SK-N-SH treated with all-trans-retinoic acid at 6 μM for 48 hours (cell line): ENCODE measurements around the gene BOK.

Source experiments
- ATAC-seq: fragments of 200-7000 bp; cut with Tn5 transposase; 3 replicates; pipeline ENCODE4 v1.9.1; 2020; ENCODE audit warnings: mild to moderate bottlenecking, moderate library complexity
- ARNTL ChIP-seq: fragments of 450-650 bp; formaldehyde crosslinking; IDR thresholded peaks from 2 replicates; pipeline ENCODE4 v1.5.0; 2020; ENCODE audit warnings: low read depth, mild to moderate bottlenecking, moderate library complexity, borderline replicate concordance
- CREB5 ChIP-seq: fragments of 250-450 bp; sonication (Bioruptor Pico); IDR thresholded peaks from 2 replicates; pipeline ENCODE4 v1.5.1; 2020; ENCODE audit warnings: low read depth, mild to moderate bottlenecking, moderate library complexity
- CSDC2 ChIP-seq: fragments of 250-450 bp; sonication (Bioruptor Pico); IDR thresholded peaks from 2 replicates; pipeline ENCODE4 v1.5.0; 2020; ENCODE audit warnings: mild to moderate bottlenecking, moderate library complexity
- CSRNP3 ChIP-seq: fragments of 250-450 bp; sonication (Bioruptor Pico); IDR thresholded peaks from 2 replicates; pipeline ENCODE4 v1.5.1; 2021; ENCODE audit warnings: mild to moderate bottlenecking, moderate library complexity
- ESRRG ChIP-seq: fragments of 250-450 bp; sonication (Bioruptor Pico); IDR thresholded peaks from 2 replicates; pipeline ENCODE4 v1.6.1; 2021; ENCODE audit warnings: mild to moderate bottlenecking
- GLIS3 ChIP-seq: fragments of 250-450 bp; sonication (Bioruptor Pico); IDR thresholded peaks from 2 replicates; pipeline ENCODE4 v1.5.0; 2020; ENCODE audit warnings: mild to moderate bottlenecking, moderate library complexity
- ISL1 ChIP-seq: fragments of 250-450 bp; sonication (Bioruptor Pico); IDR thresholded peaks from 2 replicates; pipeline ENCODE4 v2.1.2; 2022; ENCODE audit warnings: mild to moderate bottlenecking, moderate library complexity
- OSR1 ChIP-seq: fragments of 250-450 bp; sonication (Bioruptor Pico); IDR thresholded peaks from 2 replicates; pipeline ENCODE4 v1.8.0; 2022; ENCODE audit warnings: moderate library complexity, mild to moderate bottlenecking, inconsistent platforms
- PATZ1 ChIP-seq: fragments of 250-450 bp; sonication (Bioruptor Pico); IDR thresholded peaks from 2 replicates; pipeline ENCODE4 v1.8.0; 2020; ENCODE audit warnings: mild to moderate bottlenecking, moderate library complexity, borderline replicate concordance
- POU6F1 ChIP-seq: fragments of 250-450 bp; sonication (Bioruptor Pico); IDR thresholded peaks from 2 replicates; pipeline ENCODE4 v1.8.0; 2021; ENCODE audit warnings: low read depth, mild to moderate bottlenecking, moderate library complexity, borderline replicate concordance
- PPARA ChIP-seq: fragments of 250-450 bp; sonication (Bioruptor Pico); IDR thresholded peaks from 2 replicates; pipeline ENCODE4 v1.5.0; 2020; ENCODE audit warnings: mild to moderate bottlenecking, borderline replicate concordance
- RARB ChIP-seq: fragments of 250-450 bp; sonication (Bioruptor Pico); IDR thresholded peaks from 2 replicates; pipeline ENCODE4 v1.8.0; 2021; ENCODE audit warnings: mild to moderate bottlenecking, moderate library complexity
- SNAI2 ChIP-seq: fragments of 250-450 bp; sonication (Bioruptor Pico); IDR thresholded peaks from 2 replicates; pipeline ENCODE4 v1.5.0; 2020; ENCODE audit warnings: mild to moderate bottlenecking, moderate library complexity
- TCF4 ChIP-seq: fragments of 250-450 bp; sonication (Bioruptor Pico); IDR thresholded peaks from 2 replicates; pipeline ENCODE4 v1.8.0; 2021; ENCODE audit warnings: mild to moderate bottlenecking, moderate library complexity, borderline replicate concordance
- TSHZ2 ChIP-seq: fragments of 250-450 bp; sonication (Bioruptor Pico); IDR thresholded peaks from 2 replicates; pipeline ENCODE4 v1.5.0; 2020; ENCODE audit warnings: mild to moderate bottlenecking, moderate library complexity
- ZC3H10 ChIP-seq: fragments of 250-450 bp; sonication (Bioruptor Pico); IDR thresholded peaks from 2 replicates; pipeline ENCODE4 v1.5.1; 2021; ENCODE audit warnings: mild to moderate bottlenecking, moderate library complexity
- ZFP3 ChIP-seq: fragments of 250-450 bp; sonication (Bioruptor Pico); IDR thresholded peaks from 2 replicates; pipeline ENCODE4 v1.5.0; 2020; ENCODE audit warnings: mild to moderate bottlenecking, moderate library complexity
- ZFP30 ChIP-seq: fragments of 450-650 bp; formaldehyde crosslinking; IDR thresholded peaks from 2 replicates; pipeline ENCODE4 v1.5.0; 2022; ENCODE audit warnings: mild to moderate bottlenecking, moderate library complexity
- ZNF565 ChIP-seq: fragments of 450-650 bp; formaldehyde crosslinking; conservative IDR thresholded peaks from 2 replicates; pipeline ENCODE4 v1.5.0; 2020; ENCODE audit warnings: low read depth, mild to moderate bottlenecking, moderate library complexity
- ZNF70 ChIP-seq: fragments of 450-650 bp; formaldehyde crosslinking; IDR thresholded peaks from 2 replicates; pipeline ENCODE4 v1.5.0; 2020; ENCODE audit warnings: mild to moderate bottlenecking, moderate library complexity
- ZNF8 ChIP-seq: fragments of 450-650 bp; formaldehyde crosslinking; IDR thresholded peaks from 2 replicates; pipeline ENCODE4 v1.5.0; 2020; ENCODE audit warnings: mild to moderate bottlenecking, moderate library complexity

The BOK gene

GRCh38 chr2:241563981-241564595 is 5.5 kb downstream of the BOK start:
- TF ChIP-seq RARB (no peak), PPARA (CRISPR knock-in tag) (no peak), ZNF8 (CRISPR knock-in tag) (no peak), ESRRG (CRISPR knock-in tag) (no peak), CSDC2 (CRISPR knock-in tag) (no peak), CSRNP3 (CRISPR knock-in tag) (no peak), ZFP30 (CRISPR knock-in tag) (no peak), POU6F1 (CRISPR knock-in tag) (no peak), ZNF565 (CRISPR knock-in tag) (no peak), ARNTL (CRISPR knock-in tag) (no peak), GLIS3 (CRISPR knock-in tag) (no peak), CREB5 (no peak), ZFP3 (no peak), TCF4 (CRISPR knock-in tag) (no peak), OSR1 (CRISPR knock-in tag) (no peak), TSHZ2 (CRISPR knock-in tag) (no peak), ISL1 (CRISPR knock-in tag) (no peak)
- ATAC-seq: no peak

- ATAC-seq: no peak
- TF ChIP-seq CSDC2 (CRISPR knock-in tag) (no peak), SNAI2 (no peak), ZFP30 (CRISPR knock-in tag) (no peak), TSHZ2 (CRISPR knock-in tag) (no peak), ZNF8 (CRISPR knock-in tag) (no peak), TCF4 (CRISPR knock-in tag) (no peak), PATZ1 (CRISPR knock-in tag) (no peak), ISL1 (CRISPR knock-in tag) (no peak), ZNF70 (CRISPR knock-in tag) (no peak), ZC3H10 (no peak), PPARA (CRISPR knock-in tag) (no peak), POU6F1 (CRISPR knock-in tag) (no peak), ARNTL (CRISPR knock-in tag) (no peak), CSRNP3 (CRISPR knock-in tag) (no peak), OSR1 (CRISPR knock-in tag) (no peak), ZFP3 (no peak), ZNF565 (CRISPR knock-in tag) (no peak)
These were observed 6.3 kb downstream of the BOK start for GRCh38 chr2:241564596-241565410.
